A673 (cell line): ENCODE measurements around the gene C17orf67. TPM values are rescaled to one million over a fixed set of nuclear protein-coding genes. Genes with fewer than 3 reads are reported as not detected.

Experiments used
- BruUV-seq: library from RNA; stranded (reverse); fragments of 400-500 nt; replicated peaks from 2 replicates; lab custom pipeline; 2021; lab: Mats Ljungman, UMichigan
- CTCF ChIA-PET: fragments of 300-600 bp; sonication (Branson Sonifier 250); formaldehyde crosslinking; loops from one replicate; lab custom pipeline; 2022; ENCODE audit warnings: antibody characterized with exemption; lab: Charles Lee
- POLR2A ChIA-PET: fragments of 300-600 bp; sonication (Branson Sonifier 250); formaldehyde crosslinking; loops from one replicate; lab custom pipeline; 2022; ENCODE audit warnings: antibody characterized with exemption; ENCODE audit not compliant: low non-redundant PET; lab: Charles Lee
- DNase-seq: peaks from one replicate; pipeline ENCODE4 v3.0.0-alpha.2; 2015; ENCODE audit warnings: low spot score
- H3K27ac ChIP-seq: fragments of 200-600 bp; sonication (generic); 2 replicates; pipeline ENCODE4 v1.5.1; 2016; ENCODE audit warnings: mixed run types, low read depth, mild to moderate bottlenecking, mixed read lengths, antibody characterized with exemption, low read length; ENCODE audit not compliant: poor library complexity, severe bottlenecking
- H3K27me3 ChIP-seq: fragments of 200-600 bp; sonication (generic); replicated peaks from 2 replicates; pipeline ENCODE4 v1.6.1; 2017; ENCODE audit warnings: mixed run types, low read depth, mild to moderate bottlenecking, mixed read lengths, antibody characterized with exemption, low read length; ENCODE audit not compliant: insufficient read depth, poor library complexity
- H3K36me3 ChIP-seq: fragments of 200-600 bp; sonication (generic); 2 replicates; pipeline ENCODE4 v1.6.1; 2016; ENCODE audit warnings: mixed run types, mild to moderate bottlenecking, mixed read lengths, antibody characterized with exemption, low read length; ENCODE audit not compliant: insufficient read depth, poor library complexity, severe bottlenecking
- H3K4me1 ChIP-seq: fragments of 200-600 bp; sonication (generic); 2 replicates; pipeline ENCODE4 v1.6.1; 2017; ENCODE audit warnings: mixed run types, mild to moderate bottlenecking, mixed read lengths, antibody characterized with exemption, low read length; ENCODE audit not compliant: insufficient read depth, poor library complexity, severe bottlenecking
- H3K4me3 ChIP-seq: fragments of 200-600 bp; sonication (generic); 2 replicates; pipeline ENCODE4 v1.5.1; 2016; ENCODE audit warnings: low read depth, mixed run types, mild to moderate bottlenecking, mixed read lengths, low read length; ENCODE audit not compliant: poor library complexity, severe bottlenecking
- H3K9me3 ChIP-seq: fragments of 200-600 bp; sonication (generic); 2 replicates; pipeline ENCODE4 v1.6.1; 2016; ENCODE audit warnings: mixed run types, low read depth, mild to moderate bottlenecking, mixed read lengths, antibody characterized with exemption, low read length; ENCODE audit not compliant: poor library complexity, severe bottlenecking
- CTCF ChIP-seq: fragments of 300-800, 200-600 bp; sonication (generic); conservative IDR thresholded peaks from 2 replicates; pipeline ENCODE4 v1.5.1; 2017; ENCODE audit warnings: low read depth, mild to moderate bottlenecking, antibody characterized with exemption, low read length, moderate library complexity, mixed read lengths
- EZH2 ChIP-seq: fragments of 200-600 bp; sonication (generic); IDR thresholded peaks from 2 replicates; pipeline ENCODE4 v1.6.1; 2017; ENCODE audit warnings: borderline replicate concordance, low read depth, mild to moderate bottlenecking, mixed read lengths, antibody characterized with exemption, low read length; ENCODE audit not compliant: poor library complexity, severe bottlenecking
- intact Hi-C: fragments of 100-400 bp; cut with micrococcal nuclease; formaldehyde crosslinking; loops from one replicate; pipeline ENCODE4 v1.10.0; 2022; ENCODE audit not compliant: unreplicated experiment
- total RNA-seq: library from RNA; stranded (reverse); gene quantifications from 2 replicates; pipeline ENCODE4 v1.2.3, GENCODE V29; 2021

C17orf67 gene
- total RNA-seq, 1 experiment from 2014 or later, result 2.7 TPM

GRCh38 chr17:56773124-56773523, 60.6 kb downstream of the C17orf67 start:
- Histone ChIP-seq H3K4me1 (no peaks in the 10 kb centered on the region), H3K4me3 (no peak overlapping the region), H3K36me3 (no peaks in the 10 kb centered on the region), H3K27ac (no peak overlapping the region), H3K27me3 (no peaks in the 10 kb centered on the region), H3K9me3 (no peaks in the 10 kb centered on the region)
- CTCF ChIA-PET, result no interaction called here
- intact Hi-C loops, result no loop called here
- no TSS peak for BruUV-seq
- no peak for TF ChIP-seq CTCF
- TF ChIP-seq EZH2, result no peak
- DNase-seq, result no peak
- POLR2A ChIA-PET, result no interaction called here

- ChIA-PET POLR2A (no interaction called here), CTCF (no interaction called here)
- TF ChIP-seq CTCF, result no peak
- TF ChIP-seq EZH2, result no peak
- Histone ChIP-seq H3K4me3 (no peak overlapping the region), H3K36me3 (no peaks in the 10 kb centered on the region), H3K27me3 (no peaks in the 10 kb centered on the region), H3K9me3 (no peaks in the 10 kb centered on the region), H3K4me1 (no peaks in the 10 kb centered on the region), H3K27ac (no peak overlapping the region)
- no TSS peak for BruUV-seq
- no peak for DNase-seq
- intact Hi-C loops, result no loop called here
Measured at GRCh38 chr17:56772442-56772841, 61.3 kb downstream of the C17orf67 start.

DNA sequence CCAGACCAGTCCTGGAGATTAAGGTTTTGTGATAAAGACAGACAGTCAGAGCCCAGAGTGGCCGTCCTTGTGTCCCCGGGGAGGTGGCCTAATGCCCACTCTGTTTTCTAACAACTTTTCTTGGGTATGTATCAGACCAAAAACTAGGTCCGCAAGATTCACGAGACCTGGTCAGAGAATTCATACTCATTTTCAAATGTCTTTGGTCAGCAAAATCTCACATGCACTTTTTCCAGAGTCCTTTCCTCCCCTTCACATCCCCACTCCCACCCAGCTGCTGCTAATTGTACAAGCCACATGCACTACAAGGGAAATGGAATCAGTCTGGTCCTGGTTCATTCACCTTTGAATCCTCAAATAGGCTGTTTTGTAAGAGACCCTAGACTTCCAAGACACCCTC, 61.7 kb downstream of the C17orf67 start:
- no peaks in the 10 kb centered on the region for H3K36me3 ChIP-seq
- H3K27me3 ChIP-seq, result no peaks in the 10 kb centered on the region
- TF ChIP-seq EZH2, result no peak
- no peak for TF ChIP-seq CTCF
- no peaks in the 10 kb centered on the region for H3K4me1 ChIP-seq
- no peak overlapping the region for H3K4me3 ChIP-seq
- DNase-seq, result no peak
- H3K27ac ChIP-seq, result no peak overlapping the region
- H3K9me3 ChIP-seq, result no peaks in the 10 kb centered on the region
- intact Hi-C loops, result no loop called here
- CTCF ChIA-PET, result no interaction called here
- no TSS peak for BruUV-seq
- POLR2A ChIA-PET, result interaction anchor here (0.6 kb wide), 1 partner anchor 317 kb away, joined by 3 read pairs; no protein-coding TSS in a partner anchor
